Body of pancreas (tissue), 4 donors: ENCODE results near the gene IQSEC2. TPM values are rescaled to one million over a fixed set of nuclear protein-coding genes. Genes with fewer than 3 reads are reported as not detected.

Source experiments
- ATAC-seq: fragments of 150-250 bp; one replicate; pipeline ENCODE4 v1.9.1; 2016
- DNase-seq, 4 donors: peaks; one replicate each; pipeline ENCODE4 v3.0.0-alpha.2; 2019
- H3K27ac ChIP-seq, 4 donors: fragments of 200-600 bp; sonication (generic); 1 replicate in 3 of 4; 2 replicates in 1 of 4; pipeline versions ENCODE4 v1.5.1 to v1.6.1; 2016 to 2019; ENCODE audit warnings: mild to moderate bottlenecking in 1 of 4, mixed read lengths in 1 of 4, moderate library complexity in 1 of 4
- H3K27me3 ChIP-seq, 2 donors: fragments of 200-600 bp; sonication (generic); one replicate each; pipeline ENCODE4 v1.6.0; 2016; ENCODE audit warnings: mild to moderate bottlenecking in 1 of 2
- H3K36me3 ChIP-seq, 2 donors: fragments of 200-600 bp; sonication (generic); replicated peaks in 1 of 2; 2 replicates each; pipeline ENCODE4 v1.5.1; 2016; ENCODE audit warnings: low read depth in 2 of 2; ENCODE audit not compliant: insufficient read depth in 1 of 2
- H3K4me1 ChIP-seq: fragments of 200-600 bp; sonication (generic); one replicate; pipeline ENCODE4 v1.6.0; 2016
- H3K4me3 ChIP-seq, 2 donors: fragments of 200-600 bp; sonication (generic); 1 replicate in 1 of 2; 2 replicates in 1 of 2; pipeline ENCODE4 v1.5.1; 2016 to 2019
- H3K9me3 ChIP-seq, 3 donors: fragments of 200-600 bp; sonication (generic); 1 replicate in 2 of 3; 2 replicates in 1 of 3; pipeline ENCODE4 v1.5.1; 2016
- CTCF ChIP-seq, 7 experiments: fragments of 450-650 bp in 4 of 7; fragments of 200-600 bp in 3 of 7; sonication (generic) in 3 of 7; IDR thresholded peaks; one replicate each; pipeline ENCODE4 v1.5.1; 2016 to 2019; ENCODE audit warnings: antibody characterized with exemption in 7 of 7
- POLR2A ChIP-seq, 3 donors: fragments of 450-650 bp; IDR thresholded peaks; one replicate each; pipeline ENCODE4 v1.6.1; 2016; ENCODE audit warnings: antibody characterized with exemption in 3 of 3, mild to moderate bottlenecking in 2 of 3
- WGBS, 2 donors: methylation state at CpG; one replicate each; pipeline ENCODE4 v1.1.5; 2017; 5-methylcytosine and 5-hydroxymethylcytosine counted together
- intact Hi-C: fragments of 100-400 bp; cut with DNase I; formaldehyde crosslinking; loops from one replicate; pipeline ENCODE4 v1.15.1; 2023
- total RNA-seq, 2 donors: library from RNA; depleted of rRNA; stranded (reverse); fragments of >200 nt; gene quantifications; one replicate each; pipeline ENCODE4 v1.1.0, GENCODE V29; 2016

The IQSEC2 gene
- total RNA-seq, 2 donors from 2014 or later, result 12.7 to 30.3 TPM

GRCh38 chrX:53318766-53319353 lies 37.5 kb upstream of the IQSEC2 start:
- intact Hi-C loops, result loop anchor here (10.0 kb wide), 1 partner anchor 116 kb away; the partner anchor contains the start of gene HSD17B10
- ATAC-seq (no peak), DNase-seq (no peak)
- no peaks in the 10 kb centered on the region for H3K36me3 ChIP-seq
- H3K4me3 ChIP-seq, result no peak overlapping the region
- H3K9me3 ChIP-seq, result no peaks in the 10 kb centered on the region
- no peak for TF ChIP-seq POLR2A (IDR thresholded peaks at IDR 0.05)
- no peak for TF ChIP-seq CTCF (IDR thresholded peaks at IDR 0.05)
- 70 to 80% methylated on average over 3 to 7 of the region's 10 CpGs for WGBS, 2 donors
- no peaks in the 10 kb centered on the region for H3K27me3 ChIP-seq
- H3K27ac ChIP-seq, result no peak overlapping the region
- peaks cover 32% of the 10 kb centered on the region for H3K4me1 ChIP-seq

GRCh38 chrX:53317365-53318069 lies 36.1 kb upstream of the IQSEC2 start:
- H3K27me3 ChIP-seq, result no peaks in the 10 kb centered on the region
- peak; percentile 52 for ATAC-seq
- TF ChIP-seq CTCF (IDR thresholded peaks at IDR 0.05), result peak; percentile 47 to 82 (median 69)
- TF ChIP-seq POLR2A (IDR thresholded peaks at IDR 0.05), result no peak

GRCh38 chrX:53316860-53317237 lies 35.5 kb upstream of the IQSEC2 start:
- no peaks in the 10 kb centered on the region for H3K36me3 ChIP-seq
- 18 to 21% methylated on average over 2 to 5 of the region's 6 CpGs for WGBS, 2 donors
- intact Hi-C loops, result loop anchor here (10.0 kb wide), 1 partner anchor 118 kb away; the partner anchor contains the start of gene HSD17B10
- no peaks in the 10 kb centered on the region for H3K27me3 ChIP-seq
- TF ChIP-seq POLR2A (IDR thresholded peaks at IDR 0.05), result no peak
- TF ChIP-seq CTCF (IDR thresholded peaks at IDR 0.05), result no peak
- H3K27ac ChIP-seq, result peak overlapping the region in 1 of 4 donors; percentile 28
- H3K4me1 ChIP-seq, result peaks cover 32% of the 10 kb centered on the region
- peak in 3 of 4 donors; percentile 7 to 32 (median 26) for DNase-seq
- ATAC-seq, result peak; percentile 25
- no peak overlapping the region for H3K4me3 ChIP-seq
- H3K9me3 ChIP-seq, result no peaks in the 10 kb centered on the region

More at GRCh38 chrX:53317365-53318069, 36.1 kb upstream of the IQSEC2 start:
- Histone ChIP-seq H3K27ac (peak overlapping the region in 1 of 4 donors; percentile 25), H3K36me3 (no peaks in the 10 kb centered on the region), H3K4me1 (peaks cover 32% of the 10 kb centered on the region), H3K9me3 (no peaks in the 10 kb centered on the region), H3K4me3 (no peak overlapping the region)
- intact Hi-C loops, result loop anchor here (10.0 kb wide), 1 partner anchor 117 kb away; the partner anchor contains the start of gene HSD17B10
- WGBS, 2 donors, result 0% methylated on average over 1 to 7 of the region's 10 CpGs
- peak; percentile 54 to 80 (median 68) for DNase-seq

GRCh38 chrX:53316111-53316859 lies 34.9 kb upstream of the IQSEC2 start:
- no peak for DNase-seq
- WGBS, 2 donors, result 58 to 70% methylated on average over 2 to 15 of the region's 15 CpGs
- no peak for ATAC-seq

More at GRCh38 chrX:53316111-53316859, 34.9 kb upstream of the IQSEC2 start:
- no peak for TF ChIP-seq CTCF (IDR thresholded peaks at IDR 0.05)
- TF ChIP-seq POLR2A (IDR thresholded peaks at IDR 0.05), result no peak
- no peaks in the 10 kb centered on the region for H3K9me3 ChIP-seq
- no peak overlapping the region for H3K4me3 ChIP-seq
- intact Hi-C loops, result loop anchor here (10.0 kb wide), 1 partner anchor 119 kb away; the partner anchor contains the start of gene HSD17B10
- no peaks in the 10 kb centered on the region for H3K36me3 ChIP-seq
- peaks cover 32% of the 10 kb centered on the region for H3K4me1 ChIP-seq
- H3K27ac ChIP-seq, result peak overlapping the region in 2 of 4 donors; percentile 17 to 28
- no peaks in the 10 kb centered on the region for H3K27me3 ChIP-seq
